SU-DHL-6 (cell line): ENCODE data around the gene SLC17A8.

ENCODE experiments used
- H2AFZ ChIP-seq: fragments of 200-600 bp; sonication (generic); 2 replicates; pipeline ENCODE4 v1.6.1; 2014; ENCODE audit warnings: low read depth, mild to moderate bottlenecking, moderate library complexity, mixed read lengths, antibody characterized with exemption, low read length; ENCODE audit not compliant: severe bottlenecking
- H3F3A ChIP-seq: fragments of 200-600 bp; shearing (Covaris generic); 2 replicates; pipeline ENCODE4 v1.6.0; 2016; ENCODE audit warnings: antibody characterized with exemption, mild to moderate bottlenecking; ENCODE audit not compliant: insufficient read depth
- H3K27ac ChIP-seq: fragments of 200-600 bp; sonication (generic); 2 replicates; pipeline ENCODE4 v1.5.1; 2016; ENCODE audit warnings: low read depth, mild to moderate bottlenecking, low read length, moderate library complexity, mixed read lengths
- H3K27me3 ChIP-seq: fragments of 200-600 bp; sonication (generic), shearing (Covaris generic); 2 replicates; pipeline ENCODE4 v1.6.0; 2014; ENCODE audit warnings: mild to moderate bottlenecking, low read length
- H3K36me3 ChIP-seq: fragments of 200-600 bp; sonication (generic); 2 replicates; pipeline ENCODE4 v1.6.1; 2014; ENCODE audit warnings: mild to moderate bottlenecking, low read length, mixed read lengths
- H3K4me2 ChIP-seq: fragments of 300-600, 200-600 bp; shearing (Covaris generic), sonication (generic); 2 replicates; pipeline ENCODE4 v1.6.0; 2014; ENCODE audit warnings: low read length, low read depth, mild to moderate bottlenecking; ENCODE audit not compliant: poor library complexity, severe bottlenecking
- H3K4me3 ChIP-seq: fragments of 200-600 bp; sonication (generic); 2 replicates; pipeline ENCODE4 v1.5.1; 2014; ENCODE audit warnings: antibody characterized with exemption, low read length, mild to moderate bottlenecking, mixed read lengths; ENCODE audit not compliant: insufficient read depth, poor library complexity, severe bottlenecking
- H3K79me2 ChIP-seq: fragments of 200-600 bp; sonication (generic); 2 replicates; pipeline ENCODE4 v1.6.1; 2014; ENCODE audit warnings: mild to moderate bottlenecking, low read length, moderate library complexity; ENCODE audit not compliant: insufficient read depth
- H3K9ac ChIP-seq: fragments of 200-600 bp; sonication (generic); 2 replicates; pipeline ENCODE4 v1.7.0; 2014; ENCODE audit warnings: mild to moderate bottlenecking, low read length
- H3K9me2 ChIP-seq: fragments of 200-600 bp; sonication (generic); replicated peaks from 2 replicates; pipeline ENCODE4 v1.6.1; 2014; ENCODE audit warnings: low read length; ENCODE audit not compliant: insufficient read depth
- H3K9me3 ChIP-seq: fragments of 200-600 bp; sonication (generic); 2 replicates; pipeline ENCODE4 v1.6.1; 2014; ENCODE audit warnings: low read length, mixed read lengths; ENCODE audit not compliant: insufficient read depth
- H4K20me1 ChIP-seq: fragments of 200-600 bp; sonication (generic); 2 replicates; pipeline ENCODE4 v1.6.1; 2014; ENCODE audit warnings: low read depth, mild to moderate bottlenecking, antibody characterized with exemption, low read length, moderate library complexity, mixed read lengths
- EZH2phosphoT487 ChIP-seq: fragments of 200-600 bp; sonication (generic), shearing (Covaris generic); conservative IDR thresholded peaks from 2 replicates; pipeline ENCODE4 v1.6.1; 2018; ENCODE audit warnings: mild to moderate bottlenecking, antibody characterized with exemption, low read length, moderate library complexity, mixed read lengths
- TF ChIP-seq, protein P1 (sequence below): fragments of 200-600 bp; sonication (generic); IDR thresholded peaks from one replicate; pipeline ENCODE4 v1.5.1; 2017; ENCODE audit warnings: antibody characterized with exemption, mild to moderate bottlenecking, low read length, moderate library complexity; ENCODE audit not compliant: insufficient read depth, poor library complexity, severe bottlenecking

The SLC17A8 gene

DNA sequence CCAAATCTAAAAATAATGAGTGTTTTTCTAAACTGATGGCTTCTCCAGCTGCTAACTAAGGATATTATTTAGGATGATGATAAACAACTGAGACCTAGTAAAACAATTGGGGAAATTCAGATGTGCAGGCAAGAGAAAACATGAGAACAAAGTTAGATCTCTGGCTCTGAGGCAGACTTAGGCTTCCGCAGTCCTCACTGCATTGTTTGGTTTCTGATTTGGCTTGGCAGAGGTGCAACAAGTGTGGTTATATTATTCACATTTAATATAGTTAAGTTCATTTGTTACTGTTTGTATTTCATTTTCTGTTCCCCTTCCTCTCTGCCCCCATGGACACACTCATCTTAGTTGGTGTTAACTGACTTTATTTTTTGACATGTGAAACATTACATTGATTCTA, 86.6 kb downstream of the SLC17A8 start:
- Histone ChIP-seq H2AFZ (no peak overlapping the region), H4K20me1 (no peaks in the 10 kb centered on the region), H3K9me2 (no peaks in the 10 kb centered on the region), H3F3A (no peaks in the 10 kb centered on the region), H3K9me3 (no peaks in the 10 kb centered on the region), H3K4me3 (no peak overlapping the region), H3K27ac (no peak overlapping the region), H3K4me2 (no peak overlapping the region), H3K79me2 (no peaks in the 10 kb centered on the region), H3K36me3 (no peaks in the 10 kb centered on the region), H3K9ac (no peak overlapping the region), H3K27me3 (no peaks in the 10 kb centered on the region)
- TF ChIP-seq, protein P1, sequence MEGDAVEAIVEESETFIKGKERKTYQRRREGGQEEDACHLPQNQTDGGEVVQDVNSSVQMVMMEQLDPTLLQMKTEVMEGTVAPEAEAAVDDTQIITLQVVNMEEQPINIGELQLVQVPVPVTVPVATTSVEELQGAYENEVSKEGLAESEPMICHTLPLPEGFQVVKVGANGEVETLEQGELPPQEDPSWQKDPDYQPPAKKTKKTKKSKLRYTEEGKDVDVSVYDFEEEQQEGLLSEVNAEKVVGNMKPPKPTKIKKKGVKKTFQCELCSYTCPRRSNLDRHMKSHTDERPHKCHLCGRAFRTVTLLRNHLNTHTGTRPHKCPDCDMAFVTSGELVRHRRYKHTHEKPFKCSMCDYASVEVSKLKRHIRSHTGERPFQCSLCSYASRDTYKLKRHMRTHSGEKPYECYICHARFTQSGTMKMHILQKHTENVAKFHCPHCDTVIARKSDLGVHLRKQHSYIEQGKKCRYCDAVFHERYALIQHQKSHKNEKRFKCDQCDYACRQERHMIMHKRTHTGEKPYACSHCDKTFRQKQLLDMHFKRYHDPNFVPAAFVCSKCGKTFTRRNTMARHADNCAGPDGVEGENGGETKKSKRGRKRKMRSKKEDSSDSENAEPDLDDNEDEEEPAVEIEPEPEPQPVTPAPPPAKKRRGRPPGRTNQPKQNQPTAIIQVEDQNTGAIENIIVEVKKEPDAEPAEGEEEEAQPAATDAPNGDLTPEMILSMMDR: no peak
- no peak for TF ChIP-seq EZH2phosphoT487

DNA sequence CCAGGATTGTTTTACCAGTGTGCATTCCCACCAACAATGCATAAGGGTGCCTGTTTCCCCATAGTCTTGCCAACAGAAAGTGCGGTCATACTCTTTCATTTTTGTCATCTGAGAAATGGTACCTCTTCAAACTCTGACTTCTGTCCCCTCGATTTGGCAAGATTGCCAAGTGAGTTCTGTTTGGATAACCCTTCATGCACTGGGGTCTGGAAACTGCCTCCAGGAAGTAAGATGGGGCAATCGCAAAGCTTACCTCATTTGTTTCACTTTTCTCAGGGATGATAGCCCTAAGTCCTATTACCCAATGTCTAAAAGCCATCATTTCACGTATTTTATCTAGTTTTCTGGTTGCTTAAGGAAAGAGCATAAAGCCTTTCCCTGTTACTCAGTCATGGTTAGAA, 88.2 kb downstream of the SLC17A8 start:
- H4K20me1 ChIP-seq: no peaks in the 10 kb centered on the region
- no peaks in the 10 kb centered on the region for H3K9me2 ChIP-seq
- no peaks in the 10 kb centered on the region for H3K36me3 ChIP-seq
- no peak overlapping the region for H3K27ac ChIP-seq
- no peak overlapping the region for H3K4me2 ChIP-seq
- H3K79me2 ChIP-seq: no peaks in the 10 kb centered on the region
- no peaks in the 10 kb centered on the region for H3F3A ChIP-seq
- H2AFZ ChIP-seq: no peak overlapping the region
- H3K9ac ChIP-seq: no peak overlapping the region
- H3K4me3 ChIP-seq: no peak overlapping the region
- H3K27me3 ChIP-seq: no peaks in the 10 kb centered on the region
- H3K9me3 ChIP-seq: no peaks in the 10 kb centered on the region
- no peak for TF ChIP-seq EZH2phosphoT487

GRCh38 chr12:100447381-100447780, 90.5 kb downstream of the SLC17A8 start:
- no peaks in the 10 kb centered on the region for H3K36me3 ChIP-seq
- no peaks in the 10 kb centered on the region for H3K9me3 ChIP-seq
- H3K27ac ChIP-seq: no peak overlapping the region
- H4K20me1 ChIP-seq: no peaks in the 10 kb centered on the region
- no peak for TF ChIP-seq EZH2phosphoT487
- TF ChIP-seq, protein P1: no peak
- no peaks in the 10 kb centered on the region for H3K79me2 ChIP-seq
- no peaks in the 10 kb centered on the region for H3F3A ChIP-seq
- no peak overlapping the region for H3K4me2 ChIP-seq
- no peak overlapping the region for H2AFZ ChIP-seq
- H3K9me2 ChIP-seq: no peaks in the 10 kb centered on the region
- H3K4me3 ChIP-seq: no peak overlapping the region
- H3K27me3 ChIP-seq: no peaks in the 10 kb centered on the region
- H3K9ac ChIP-seq: no peak overlapping the region

DNA sequence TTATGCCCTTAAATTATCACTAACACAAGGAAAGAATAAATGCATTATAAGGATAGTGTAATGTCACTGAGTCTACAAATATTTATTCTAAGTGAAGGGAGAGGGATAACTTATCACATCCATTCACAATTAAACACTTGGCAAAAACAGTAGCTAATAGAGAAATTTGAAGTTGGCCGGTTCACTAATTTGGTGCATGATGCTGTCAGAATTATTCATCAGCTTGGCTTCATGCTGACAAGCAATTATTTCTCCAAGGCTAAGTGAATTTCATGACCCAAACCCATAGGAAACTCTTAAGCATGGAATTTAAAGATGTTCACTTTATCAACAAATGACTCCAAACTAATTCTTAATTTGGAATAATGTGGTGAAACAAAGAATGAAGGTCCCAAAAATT, 91.8 kb downstream of the SLC17A8 start:
- Histone ChIP-seq H3K9ac (no peak overlapping the region), H3K27me3 (no peaks in the 10 kb centered on the region), H3K9me3 (no peaks in the 10 kb centered on the region)

More for the DNA sequence above, 91.8 kb downstream of the SLC17A8 start:
- H2AFZ ChIP-seq: no peak overlapping the region
- H3K36me3 ChIP-seq: no peaks in the 10 kb centered on the region
- H3K4me3 ChIP-seq: no peak overlapping the region
- H3K27ac ChIP-seq: no peak overlapping the region
- no peaks in the 10 kb centered on the region for H4K20me1 ChIP-seq
- TF ChIP-seq, protein P1: no peak
- no peak for TF ChIP-seq EZH2phosphoT487
- H3K79me2 ChIP-seq: no peaks in the 10 kb centered on the region
- H3K4me2 ChIP-seq: no peak overlapping the region
- no peaks in the 10 kb centered on the region for H3K9me2 ChIP-seq
- no peaks in the 10 kb centered on the region for H3F3A ChIP-seq
